Adrenal gland (tissue), 5 donors: ENCODE results near the gene PRRT4.

ENCODE experiments used
- CTCF ChIP-seq, 6 experiments: fragments of 450-650 bp in 4 of 6; fragments of 200-600 bp in 2 of 6; sonication (generic) in 1 of 6; IDR thresholded peaks; 1 replicate in 5 of 6; 2 replicates in 1 of 6; pipeline versions ENCODE4 v1.5.1 to v1.8.0; 2016 to 2021; ENCODE audit warnings: antibody characterized with exemption in 6 of 6, mild to moderate bottlenecking in 2 of 6, moderate library complexity in 1 of 6
- POLR2A ChIP-seq, 2 donors: fragments of 450-650 bp; IDR thresholded peaks; one replicate each; pipeline ENCODE4 v1.6.1; 2017; ENCODE audit warnings: antibody characterized with exemption in 2 of 2, mild to moderate bottlenecking in 2 of 2, moderate library complexity in 1 of 2
- donor health status: DM: no; HTN: no; CAD: no.

- TF ChIP-seq CTCF (IDR thresholded peaks at IDR 0.05) (no peak), POLR2A (IDR thresholded peaks at IDR 0.05) (no peak)
These were observed 12.6 kb upstream of the PRRT4 start for GRCh38 chr7:128374041-128374440.
